DMS53 treated with DMSO at 0.1 percent for 48 hours (cell line): Measurements from ENCODE around the gene RABGAP1L.
"Not testable (repeated sequence)": the region's sequence is repeated elsewhere in the genome, so short reads cannot be mapped to it uniquely, and the experiment has no call there.

ENCODE experiments used
- DNase-seq: peaks from one replicate; lab custom pipeline; 2025; ENCODE audit not compliant: unreplicated experiment; lab: John Stamatoyannopoulos, UW

RABGAP1L gene

DNA sequence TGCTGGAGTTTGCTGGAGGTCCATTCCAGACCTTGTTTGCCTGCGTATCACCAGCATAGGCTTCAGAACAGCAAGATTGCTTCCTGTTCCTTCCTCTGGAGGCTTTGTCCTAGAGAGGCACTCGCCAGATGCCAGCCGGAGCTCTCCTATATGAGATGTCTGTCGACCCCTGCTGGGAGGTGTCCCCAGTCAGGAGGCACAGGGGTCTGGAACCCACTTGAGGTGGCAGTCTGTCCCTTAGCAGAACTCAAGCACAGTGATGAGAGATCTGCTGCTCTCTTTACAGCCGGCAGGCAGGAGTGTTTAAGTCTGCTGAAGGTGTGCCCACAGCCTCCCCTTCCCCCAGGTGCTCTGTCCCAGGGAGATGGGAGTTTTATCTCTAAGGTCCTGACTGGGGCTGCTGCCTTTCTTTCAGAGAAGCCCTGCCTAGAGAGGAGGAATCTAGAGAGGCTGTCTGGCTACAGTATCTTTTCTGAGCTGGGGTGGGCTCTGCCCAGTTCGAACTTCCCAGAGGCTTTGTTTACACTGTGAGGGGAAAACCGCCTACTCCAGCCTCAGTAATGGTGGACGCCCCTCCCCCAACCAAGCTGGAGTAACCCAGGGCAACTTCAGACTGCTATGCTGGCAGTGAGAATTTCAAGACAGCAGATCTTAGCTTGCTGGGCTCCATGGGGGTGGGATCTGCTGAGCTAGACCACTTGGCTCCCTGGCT lies 493.4 kb downstream of the RABGAP1L start:
- DNase-seq, result no peak

DNA sequence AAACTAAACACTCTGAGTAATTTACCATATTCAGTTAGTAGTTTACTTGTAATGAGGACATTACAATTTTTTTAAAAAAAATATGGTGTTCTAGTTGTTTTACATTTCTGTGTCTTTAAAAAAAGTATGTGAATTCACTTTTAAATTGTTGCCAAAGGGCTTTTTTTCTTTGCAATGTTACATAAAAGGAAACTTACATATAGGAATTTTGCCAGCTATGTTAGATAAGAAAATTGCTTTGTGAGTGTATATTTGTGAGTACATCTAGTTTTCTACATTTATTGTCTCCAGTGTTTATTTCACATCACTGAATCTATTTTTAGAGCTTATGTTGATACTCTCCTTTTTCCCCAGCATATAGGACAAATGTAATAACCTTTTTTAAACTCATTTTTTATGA lies 495.2 kb downstream of the RABGAP1L start:
- DNase-seq, result no peak

DNA sequence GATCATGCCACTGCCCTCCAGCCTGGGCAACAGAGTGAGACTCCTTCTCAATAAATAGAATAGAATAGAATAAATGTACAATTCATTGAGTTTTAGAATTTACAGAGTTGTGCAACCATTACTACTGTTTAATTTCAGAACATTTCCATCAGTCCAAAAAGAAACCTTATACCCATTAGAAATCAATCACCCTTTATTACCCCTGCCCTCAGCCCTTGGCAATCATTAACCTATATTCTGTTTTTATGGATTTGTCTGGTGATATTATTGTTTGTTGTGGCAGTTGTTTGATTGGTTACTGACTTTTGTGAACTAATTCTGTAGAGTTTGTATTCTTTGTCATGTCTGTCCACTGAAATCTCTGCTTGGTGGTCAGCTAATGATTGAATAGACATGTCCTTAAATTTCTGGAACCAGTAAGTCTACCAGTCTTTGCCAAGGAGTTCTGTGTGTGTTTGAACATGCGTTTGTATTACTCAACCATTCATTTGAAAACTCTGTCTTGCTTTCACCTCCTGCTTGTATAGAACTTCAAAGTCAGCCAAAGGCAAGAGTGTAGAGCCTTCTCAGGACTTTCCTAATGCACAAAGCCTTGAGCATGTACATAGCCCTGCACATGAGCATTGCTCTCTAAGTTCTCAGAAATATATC lies 497.2 kb downstream of the RABGAP1L start:
- DNase-seq, result no peak

DNA sequence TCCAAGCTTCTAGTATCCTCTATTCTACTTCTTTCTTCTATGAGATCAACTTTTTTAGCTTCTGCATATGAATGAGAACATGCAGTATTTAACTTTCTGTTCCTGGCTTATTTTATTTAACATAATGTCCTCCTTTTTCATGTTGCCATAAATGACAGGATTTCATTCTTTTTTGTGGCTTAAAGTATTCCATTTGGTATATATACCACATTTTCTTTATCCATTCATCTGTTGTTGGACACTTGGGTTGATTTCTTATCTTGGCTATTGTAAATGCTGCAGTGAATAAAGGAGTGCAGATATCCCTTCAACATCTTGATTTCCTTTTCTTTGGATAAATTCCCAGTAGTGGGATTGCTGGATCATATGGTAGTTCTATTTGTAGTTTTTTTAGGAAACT lies 498.1 kb downstream of the RABGAP1L start:
- no peak for DNase-seq

DNA sequence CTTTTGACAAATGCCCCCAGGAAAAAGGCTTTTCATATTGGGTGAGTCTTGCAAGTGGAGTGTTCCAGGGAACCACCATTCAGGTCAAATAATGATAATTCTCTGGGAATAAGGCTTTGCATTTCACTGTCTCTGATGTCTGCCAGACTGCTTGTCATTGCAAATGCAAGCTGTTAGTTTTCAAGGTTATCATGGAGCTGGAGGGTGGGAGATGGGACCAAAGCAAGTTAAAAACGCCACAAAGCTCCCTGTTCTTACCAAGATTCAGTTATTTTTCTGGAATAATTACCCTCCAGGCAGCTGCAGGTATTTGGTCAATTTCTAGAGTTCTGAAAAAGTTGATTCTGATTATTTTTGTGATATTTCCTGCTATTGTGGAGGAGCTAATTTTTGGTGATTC lies 498.6 kb downstream of the RABGAP1L start:
- DNase-seq, result no peak

DNA sequence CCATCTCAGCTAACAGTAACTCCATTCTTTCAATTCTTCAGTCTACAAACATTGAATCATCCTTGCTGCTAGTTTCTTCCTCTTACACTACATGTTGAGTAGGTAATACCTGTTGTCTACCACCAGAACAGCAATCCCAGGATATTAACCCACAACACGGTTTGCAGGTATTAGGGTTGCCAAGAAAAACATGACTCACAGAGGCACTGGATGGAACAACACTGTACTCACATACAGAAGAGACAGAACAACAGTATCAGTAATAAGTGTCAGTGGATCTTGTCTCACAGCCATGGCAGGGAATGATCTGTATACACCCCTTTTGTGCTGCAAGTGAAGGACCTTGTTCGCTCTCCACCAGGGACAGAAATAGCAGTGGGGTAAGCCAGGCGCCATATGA lies 500.5 kb downstream of the RABGAP1L start:
- no peak for DNase-seq

DNA sequence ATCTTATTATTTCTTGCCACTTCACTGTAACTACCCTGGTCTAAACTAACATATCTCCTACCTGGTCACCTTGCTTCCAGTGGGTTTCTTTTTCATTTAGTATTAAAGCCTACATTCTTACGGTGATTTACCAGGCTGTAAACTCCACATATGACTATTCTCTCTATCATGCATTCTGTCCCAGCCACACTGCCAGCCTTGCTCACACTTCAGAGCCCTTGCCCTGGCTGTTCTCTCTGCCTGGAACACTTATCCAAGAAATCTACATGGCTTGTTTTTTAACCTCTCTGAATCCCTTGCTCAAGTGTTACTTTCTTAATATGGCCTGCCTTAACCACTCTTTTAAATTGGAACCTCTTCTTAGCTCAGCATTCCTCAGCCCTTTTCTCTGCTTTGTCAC lies 501.2 kb downstream of the RABGAP1L start:
- no peak for DNase-seq

DNA sequence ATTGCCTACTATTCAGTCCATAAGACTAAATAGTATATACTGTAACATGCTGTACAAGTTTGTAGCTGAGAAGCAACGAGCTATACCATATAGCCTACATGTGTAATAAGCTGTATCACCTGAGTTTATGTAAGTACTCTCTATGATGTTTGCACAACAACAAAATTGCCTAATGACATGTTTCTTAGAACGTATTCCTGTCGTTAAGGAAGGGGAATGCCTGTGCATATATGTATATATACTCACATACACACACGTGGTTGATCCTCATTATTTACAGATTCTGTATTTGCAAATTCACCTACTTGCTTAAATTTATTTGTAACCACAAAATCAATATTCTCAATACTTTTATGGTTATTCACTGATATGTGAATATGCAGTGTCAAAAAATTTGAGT lies 504.0 kb downstream of the RABGAP1L start:
- no peak for DNase-seq

DNA sequence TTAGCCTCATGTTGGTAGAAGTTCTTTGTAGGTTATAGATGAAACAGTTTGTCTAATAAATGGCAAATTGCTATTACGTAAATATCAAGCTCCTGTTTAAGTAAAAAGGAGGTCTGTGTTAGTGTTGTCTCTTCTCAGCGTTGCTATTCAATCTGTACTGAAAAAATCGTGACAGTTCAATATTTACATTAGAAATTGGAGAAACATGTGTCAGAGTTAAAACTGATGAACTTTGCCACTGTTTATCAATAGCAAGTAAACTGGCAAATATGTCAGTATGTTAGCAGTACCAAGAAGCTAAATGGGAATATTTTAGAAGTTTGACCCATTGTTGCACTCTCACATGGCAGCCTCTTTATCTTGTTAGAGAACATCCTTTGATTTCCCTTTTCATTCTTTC lies 506.9 kb downstream of the RABGAP1L start:
- DNase-seq, result no peak

DNA sequence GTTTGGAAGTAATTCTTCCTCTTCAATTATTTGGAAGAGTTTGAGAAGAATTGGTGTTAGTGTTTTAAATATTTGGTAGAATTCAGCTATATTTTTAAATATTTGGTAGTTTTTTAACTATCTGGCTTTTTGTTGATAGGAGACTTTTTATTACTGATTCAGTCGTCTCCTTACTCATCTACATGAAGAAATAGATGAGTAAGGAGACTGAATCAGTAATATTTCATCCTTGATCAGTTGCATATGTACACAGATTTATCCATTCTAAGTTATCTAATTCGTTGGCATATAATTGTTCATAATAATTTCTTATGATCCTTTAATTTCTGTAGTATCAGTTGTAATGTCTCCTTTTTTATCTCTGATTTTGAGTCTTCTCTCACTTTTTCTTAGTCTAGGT lies 512.5 kb downstream of the RABGAP1L start:
- no peak for DNase-seq

DNA sequence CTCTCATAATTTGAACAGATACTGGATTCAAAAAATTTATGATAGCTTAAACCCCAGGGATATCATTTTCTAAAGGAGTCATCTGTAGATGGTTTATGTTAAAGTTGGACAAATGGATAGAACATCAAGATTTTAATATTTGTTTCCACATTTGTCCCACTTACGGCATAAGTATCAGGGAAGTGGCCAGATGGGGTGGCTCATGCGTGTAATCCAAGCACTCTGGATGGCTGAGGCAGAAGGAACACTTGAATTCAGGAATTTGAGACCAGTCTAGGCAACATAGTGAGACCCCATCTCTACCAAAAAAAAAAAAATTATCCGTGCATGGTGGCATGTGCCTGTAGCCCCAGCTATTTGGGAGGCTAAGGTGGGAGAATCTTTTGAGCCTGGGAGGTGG lies 517.5 kb downstream of the RABGAP1L start:
- no peak for DNase-seq

DNA sequence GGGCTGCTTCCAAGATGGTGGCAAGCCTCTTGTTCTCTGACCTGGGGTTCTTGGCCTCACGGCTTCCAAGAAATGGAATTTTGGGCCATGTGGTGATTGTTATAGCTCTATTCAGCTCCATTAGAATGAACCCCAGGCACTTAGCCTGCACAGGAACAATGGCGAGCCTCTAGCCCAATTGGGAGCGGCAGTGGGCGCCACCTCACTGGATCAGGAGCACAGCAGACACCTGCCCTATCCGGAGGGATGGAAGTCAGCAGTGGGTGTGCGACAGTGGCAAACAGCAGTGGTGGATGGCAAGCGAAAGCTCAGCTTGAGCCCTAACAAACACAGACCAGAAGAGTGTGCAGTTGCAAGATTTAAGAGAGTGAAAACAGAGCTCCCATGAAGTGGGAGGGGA lies 519.3 kb downstream of the RABGAP1L start:
- no peak for DNase-seq

DNA sequence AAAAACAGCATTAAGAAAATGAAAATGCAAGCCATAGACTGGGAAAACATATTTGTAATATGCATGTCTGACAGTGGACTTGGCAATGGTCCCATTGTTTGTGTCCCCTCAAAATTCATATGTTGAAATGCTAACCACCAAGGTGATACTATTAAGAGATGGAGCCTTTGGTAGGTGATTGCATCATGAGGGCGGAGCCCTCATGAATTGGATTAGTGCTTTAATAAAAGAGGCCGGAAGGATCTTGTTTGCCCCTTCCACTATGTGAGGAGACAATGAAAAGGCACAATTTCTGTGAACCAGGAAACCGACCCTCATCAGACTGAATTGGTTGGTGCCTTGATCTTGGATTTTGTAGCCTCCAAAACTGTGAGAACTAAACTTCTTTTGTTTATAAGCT lies 520.8 kb downstream of the RABGAP1L start:
- DNase-seq, result no peak

DNA sequence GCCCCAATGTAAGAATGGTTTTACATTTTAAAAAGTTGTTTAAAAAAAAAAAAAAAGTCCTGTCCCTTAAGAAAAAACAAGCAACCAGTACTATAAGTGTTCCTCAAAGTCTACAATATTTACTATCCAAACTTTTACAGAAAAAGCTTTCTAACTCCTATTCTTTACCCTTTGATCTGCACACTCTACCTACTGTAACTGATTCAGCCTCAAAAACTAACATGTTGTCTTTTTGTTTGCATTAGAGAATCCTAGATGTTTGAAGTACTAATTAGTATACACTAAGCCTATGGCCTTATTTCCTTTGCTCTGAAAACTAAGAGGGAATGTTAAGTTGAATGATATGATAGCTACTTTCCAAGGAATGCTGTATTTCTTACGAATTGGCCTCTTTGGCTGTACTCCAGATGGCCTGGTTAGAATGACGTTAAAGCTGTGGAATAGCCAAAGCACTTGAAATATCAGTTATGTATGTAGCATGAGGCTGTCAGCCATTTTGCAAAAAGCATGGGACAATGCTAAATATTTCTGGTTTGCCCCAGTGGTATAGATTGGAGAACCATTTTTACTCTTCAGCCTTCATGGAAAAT lies 523.2 kb downstream of the RABGAP1L start:
- no peak for DNase-seq

DNA sequence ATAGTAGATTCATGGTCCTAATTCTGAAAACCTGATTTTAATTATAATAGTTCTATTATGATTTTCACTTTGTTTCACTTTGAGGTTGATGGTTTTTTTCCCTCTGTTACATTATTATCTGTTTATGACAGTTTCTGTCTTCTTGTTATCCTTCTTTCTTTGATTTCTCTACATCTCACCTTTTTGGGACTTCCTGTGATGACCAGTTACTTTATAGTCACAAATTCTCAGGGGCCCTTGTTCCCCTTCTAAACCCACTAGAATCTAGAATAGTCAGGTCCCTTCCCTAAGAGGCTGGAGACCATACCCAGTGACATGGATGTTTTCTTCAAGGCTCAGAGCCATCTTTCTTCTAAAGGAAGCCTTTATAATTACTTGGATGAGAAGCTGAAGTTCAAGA lies 526.9 kb downstream of the RABGAP1L start:
- DNase-seq, result no peak

DNA sequence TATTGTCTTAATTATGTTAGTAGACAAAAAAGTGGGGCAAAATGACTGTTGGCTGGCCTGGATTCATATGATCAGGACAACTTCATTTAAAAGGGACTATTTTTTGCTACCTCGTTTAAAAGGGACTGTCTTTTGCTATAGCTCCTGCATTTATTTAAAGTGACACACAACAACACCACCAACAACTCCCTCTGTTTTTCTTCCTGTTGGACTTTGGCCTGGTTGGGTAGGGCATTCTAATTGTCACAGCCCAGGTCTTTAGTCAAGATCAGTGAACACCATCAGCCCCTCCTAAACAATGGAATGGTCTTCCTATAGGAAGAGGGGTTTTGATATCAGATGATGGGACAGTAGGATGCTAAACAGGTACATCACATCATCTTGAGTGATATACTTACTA lies 530.2 kb downstream of the RABGAP1L start:
- DNase-seq, result no peak

DNA sequence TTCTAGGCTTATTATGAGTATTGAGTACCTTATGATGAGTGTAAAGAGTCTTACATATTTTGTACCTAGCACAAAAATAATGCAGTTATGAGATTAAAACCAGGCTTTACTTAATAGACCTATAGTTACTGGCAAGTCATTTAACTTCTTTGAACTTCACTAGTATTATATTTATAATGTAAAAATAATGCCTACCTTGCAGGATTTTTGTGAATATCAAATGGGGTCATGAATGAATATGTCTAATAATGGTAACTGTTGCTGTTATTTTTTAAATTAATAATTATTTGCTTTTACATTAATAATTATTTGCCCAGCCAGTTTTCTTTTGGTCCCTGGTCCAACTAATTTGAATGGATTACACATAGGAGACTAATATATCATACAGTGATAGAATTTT lies 530.9 kb downstream of the RABGAP1L start:
- no peak for DNase-seq

DNA sequence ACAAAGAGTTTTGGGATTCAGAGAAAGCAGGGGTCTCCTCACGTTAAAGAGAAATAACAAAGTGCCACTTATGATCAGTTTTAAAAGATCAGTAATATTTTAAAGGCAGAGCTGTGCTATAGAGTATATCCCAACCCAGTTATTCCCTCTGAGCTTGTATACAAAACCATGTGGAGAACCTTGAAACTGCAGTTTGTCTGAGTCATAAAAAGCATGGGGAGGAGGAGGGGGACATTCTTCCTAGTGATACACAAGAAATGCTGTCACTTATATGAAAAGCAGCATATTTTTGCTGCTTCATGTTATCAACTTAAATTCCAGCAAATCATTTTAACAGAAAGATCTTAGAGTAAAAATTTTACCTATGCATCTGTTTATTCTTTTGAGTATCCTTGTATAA lies 533.0 kb downstream of the RABGAP1L start:
- no peak for DNase-seq

DNA sequence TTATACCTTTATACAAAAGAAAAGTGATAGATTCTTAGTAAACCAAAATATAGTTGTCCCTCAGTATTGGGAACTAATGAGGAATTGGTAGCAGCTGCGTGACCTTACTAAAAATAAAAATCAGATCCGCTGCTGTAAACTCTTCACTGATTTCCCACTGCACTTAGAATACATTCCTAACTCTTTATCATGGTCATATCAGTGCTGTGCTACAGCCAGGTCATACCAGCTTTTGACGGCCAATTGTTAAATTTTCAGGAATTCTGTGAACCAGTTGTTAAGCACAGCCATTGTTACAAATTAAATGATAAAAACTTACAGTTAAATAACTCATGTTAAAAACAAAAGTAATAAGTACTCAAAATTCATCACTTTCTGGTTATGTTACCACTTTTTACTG lies 533.8 kb downstream of the RABGAP1L start:
- DNase-seq, result no peak

DNA sequence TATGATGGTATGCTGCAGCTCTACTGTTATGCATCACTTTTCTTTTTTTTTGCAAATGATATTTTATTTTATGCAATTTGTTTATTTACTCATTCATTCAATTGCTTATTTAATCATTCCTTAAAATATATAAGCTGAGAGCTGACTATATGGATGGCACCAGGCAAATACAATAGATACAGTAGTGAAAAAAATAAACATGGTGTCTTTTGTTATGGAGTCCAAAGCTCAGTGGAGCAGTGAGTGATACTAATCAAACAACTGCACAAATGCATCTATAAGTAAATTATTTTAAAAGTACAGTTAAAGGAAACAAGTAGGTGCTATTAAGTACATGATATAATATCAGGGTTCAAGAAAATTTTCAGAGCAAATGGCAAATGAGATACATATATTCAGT lies 534.2 kb downstream of the RABGAP1L start:
- not testable (repeated sequence) for DNase-seq

DNA sequence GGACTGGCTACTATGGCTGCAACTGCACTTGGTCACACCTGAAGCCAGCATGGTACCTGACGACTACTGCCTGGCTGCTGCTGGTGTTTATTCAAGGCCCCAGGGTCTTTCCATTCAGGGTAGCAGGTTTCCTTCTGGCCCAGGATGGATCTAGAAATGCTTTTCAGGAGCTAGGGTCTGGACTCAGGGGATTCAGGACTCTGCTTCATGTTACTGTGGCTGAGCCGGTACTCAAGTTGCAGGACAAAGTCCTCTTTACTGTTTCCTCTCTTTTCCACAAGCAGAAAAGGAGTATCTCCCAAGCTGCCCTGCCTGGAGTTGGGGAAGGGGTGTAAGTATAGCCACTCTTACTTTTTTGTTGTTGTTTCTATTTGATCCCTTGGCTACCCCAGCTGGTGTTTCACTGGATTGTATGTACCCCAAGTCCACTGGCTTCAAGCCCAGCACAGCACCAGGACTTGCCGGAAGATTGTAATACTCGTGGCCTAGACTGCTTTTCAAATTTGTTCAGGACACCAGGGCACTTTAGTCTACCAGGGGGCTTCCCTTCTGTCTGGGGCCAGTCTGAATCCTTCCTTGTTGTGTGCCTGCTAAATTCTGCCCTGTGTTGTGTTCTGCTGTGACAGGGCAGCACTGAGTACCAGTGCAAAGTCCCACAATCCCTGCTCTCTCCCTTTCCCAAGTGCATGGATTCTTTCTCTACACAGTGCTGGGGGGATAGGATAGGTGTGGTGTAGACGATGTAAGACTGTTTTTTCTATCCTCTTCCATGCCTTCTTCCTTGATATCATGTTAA lies 536.9 kb downstream of the RABGAP1L start:
- DNase-seq, result no peak

DNA sequence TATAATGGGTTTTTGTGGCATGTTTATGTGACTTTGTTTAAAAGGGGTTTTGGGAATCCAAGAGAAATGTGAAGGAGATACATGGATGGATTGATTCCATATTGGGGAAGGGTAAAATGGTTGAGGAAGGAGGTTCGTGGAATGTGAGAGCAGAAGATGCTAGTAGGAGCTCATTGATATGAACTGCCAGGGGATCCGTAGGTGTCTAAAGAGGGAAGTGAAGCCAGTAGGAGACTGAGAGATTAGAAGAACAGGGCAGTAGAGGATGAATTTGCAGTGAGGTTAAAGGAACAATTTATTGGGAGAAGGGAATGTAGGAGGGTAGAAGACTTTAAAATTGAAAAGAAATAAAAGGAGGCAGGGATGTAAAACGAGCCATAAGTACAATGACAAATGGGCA lies 541.0 kb downstream of the RABGAP1L start:
- DNase-seq, result no peak
